RWPE2 (cell line): Measurements from ENCODE around the gene KRT35.

ENCODE experiments used
- ATAC-seq: fragments of 200-7000 bp; cut with Tn5 transposase; 3 replicates; pipeline ENCODE4 v1.9.1; 2021; ENCODE audit warnings: low read depth
- DNase-seq: peaks from one replicate; pipeline ENCODE4 v3.0.0-alpha.2; 2020; ENCODE audit warnings: low spot score
- H3K27ac ChIP-seq: fragments of 450-650 bp; 2 replicates; pipeline ENCODE4 v1.5.1; 2017; ENCODE audit warnings: mild to moderate bottlenecking; ENCODE audit not compliant: poor library complexity, severe bottlenecking
- H3K27me3 ChIP-seq: fragments of 250-450 bp; sonication (Bioruptor Pico); 2 replicates; pipeline ENCODE4 v1.5.1; 2021; ENCODE audit warnings: mild to moderate bottlenecking, moderate library complexity; ENCODE audit not compliant: insufficient read depth, poor library complexity, severe bottlenecking
- H3K36me3 ChIP-seq: fragments of 250-450 bp; sonication (Bioruptor Pico); 2 replicates; pipeline ENCODE4 v1.5.1; 2020; ENCODE audit warnings: low read depth, mild to moderate bottlenecking, moderate library complexity
- H3K4me1 ChIP-seq: fragments of 250-450 bp; sonication (Bioruptor Pico); 2 replicates; pipeline ENCODE4 v1.5.1; 2021; ENCODE audit warnings: mild to moderate bottlenecking, moderate library complexity; ENCODE audit not compliant: insufficient read depth, poor library complexity, severe bottlenecking
- H3K4me3 ChIP-seq: fragments of 250-450 bp; sonication (Bioruptor Pico); 2 replicates; pipeline ENCODE4 v1.5.1; 2021; ENCODE audit warnings: mild to moderate bottlenecking, moderate library complexity; ENCODE audit not compliant: severe bottlenecking
- H3K9me3 ChIP-seq: fragments of 250-450 bp; sonication (Bioruptor Pico); 2 replicates; pipeline ENCODE4 v1.5.1; 2021; ENCODE audit warnings: mild to moderate bottlenecking, moderate library complexity; ENCODE audit not compliant: severe bottlenecking
- CTCF ChIP-seq: fragments of 450-650 bp; IDR thresholded peaks from one replicate; pipeline ENCODE4 v1.5.1; 2017; ENCODE audit warnings: mild to moderate bottlenecking, moderate library complexity; ENCODE audit not compliant: poor library complexity, severe bottlenecking

The KRT35 gene

GRCh38 chr17:41484920-41485904 lies 4.3 kb upstream of the KRT35 start:
- H3K27me3 ChIP-seq, result no peaks in the 10 kb centered on the region
- no peak for ATAC-seq
- no peak overlapping the region for H3K4me3 ChIP-seq
- TF ChIP-seq CTCF, result no peak
- no peaks in the 10 kb centered on the region for H3K4me1 ChIP-seq
- H3K9me3 ChIP-seq, result no peaks in the 10 kb centered on the region
- no peak overlapping the region for H3K27ac ChIP-seq
- H3K36me3 ChIP-seq, result no peaks in the 10 kb centered on the region
- no peak for DNase-seq

GRCh38 chr17:41483991-41484826 lies 3.3 kb upstream of the KRT35 start:
- Histone ChIP-seq H3K36me3 (no peaks in the 10 kb centered on the region), H3K9me3 (no peaks in the 10 kb centered on the region), H3K27me3 (no peaks in the 10 kb centered on the region), H3K4me3 (no peak overlapping the region), H3K4me1 (no peaks in the 10 kb centered on the region), H3K27ac (no peak overlapping the region)
- ATAC-seq (no peak), DNase-seq (no peak)
- no peak for TF ChIP-seq CTCF

- H3K36me3 ChIP-seq, result no peaks in the 10 kb centered on the region
- no peak overlapping the region for H3K27ac ChIP-seq
- H3K4me1 ChIP-seq, result no peaks in the 10 kb centered on the region
- H3K9me3 ChIP-seq, result no peaks in the 10 kb centered on the region
- no peak for TF ChIP-seq CTCF
- DNase-seq, result no peak
- no peak overlapping the region for H3K4me3 ChIP-seq
- ATAC-seq, result no peak
- no peaks in the 10 kb centered on the region for H3K27me3 ChIP-seq
Observed at GRCh38 chr17:41483531-41483930, 2.6 kb upstream of the KRT35 start.

GRCh38 chr17:41480581-41480980 lies 370 bp downstream of the KRT35 start:
- Histone ChIP-seq H3K4me3 (no peak overlapping the region), H3K27me3 (no peaks in the 10 kb centered on the region), H3K4me1 (no peaks in the 10 kb centered on the region), H3K36me3 (no peaks in the 10 kb centered on the region), H3K9me3 (no peaks in the 10 kb centered on the region), H3K27ac (no peak overlapping the region)
- TF ChIP-seq CTCF, result no peak
- ATAC-seq (no peak), DNase-seq (no peak)
